Measurements from ENCODE around the gene LRP1B.
"Not testable (repeated sequence)": the region's sequence is repeated elsewhere in the genome, so short reads cannot be mapped to it uniquely, and the experiment has no call there.

The LRP1B gene

GRCh38 chr2:140354544-140354943 is 1776.3 kb downstream of the LRP1B start:
- no peak for FAIRE-seq

GRCh38 chr2:140353541-140353940 is 1777.3 kb downstream of the LRP1B start:
- FAIRE-seq, result no peak

GRCh38 chr2:140351692-140352091 is 1779.1 kb downstream of the LRP1B start:
- no peak for FAIRE-seq

DNA sequence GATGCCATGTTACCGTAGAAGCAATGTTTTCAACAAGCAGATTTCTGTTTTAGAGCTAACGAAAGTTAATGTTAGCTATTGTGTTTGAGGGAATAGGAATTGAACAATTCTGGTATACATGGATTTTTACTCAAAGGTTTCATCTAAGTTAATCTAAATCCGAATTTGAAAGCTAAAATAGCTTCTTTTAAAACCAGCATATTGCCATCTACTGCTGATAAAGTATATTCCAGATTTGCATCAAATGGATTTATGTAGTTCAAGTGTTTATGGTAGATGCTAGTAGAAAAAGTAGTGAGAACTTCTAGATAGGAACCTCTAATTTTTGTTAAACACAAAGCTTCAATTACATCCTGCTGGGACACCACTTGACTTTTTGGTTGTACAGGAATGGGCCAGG is 1781.1 kb downstream of the LRP1B start:
- peak; percentile 68 for FAIRE-seq

- FAIRE-seq, result no peak
These were observed 1782.0 kb downstream of the LRP1B start for GRCh38 chr2:140348826-140349225.

DNA sequence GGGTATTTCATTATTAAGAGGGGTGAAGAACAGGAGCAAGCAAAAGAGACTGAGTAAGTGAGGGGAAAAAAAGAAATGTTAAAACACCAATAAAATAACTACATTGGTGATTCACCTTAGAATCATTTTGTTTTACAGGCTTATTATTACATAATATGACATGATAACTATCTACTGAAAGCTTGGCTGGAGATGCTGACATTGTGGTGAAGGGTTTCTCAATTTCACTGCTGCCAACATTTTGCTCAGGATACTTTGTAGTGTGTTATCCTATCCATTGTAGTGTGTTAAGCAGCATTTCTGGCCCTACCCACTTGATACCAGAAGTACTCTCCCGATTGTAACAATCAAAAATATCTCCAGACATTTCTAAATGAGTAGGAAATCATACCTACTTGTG is 1786.0 kb downstream of the LRP1B start:
- no peak for FAIRE-seq

DNA sequence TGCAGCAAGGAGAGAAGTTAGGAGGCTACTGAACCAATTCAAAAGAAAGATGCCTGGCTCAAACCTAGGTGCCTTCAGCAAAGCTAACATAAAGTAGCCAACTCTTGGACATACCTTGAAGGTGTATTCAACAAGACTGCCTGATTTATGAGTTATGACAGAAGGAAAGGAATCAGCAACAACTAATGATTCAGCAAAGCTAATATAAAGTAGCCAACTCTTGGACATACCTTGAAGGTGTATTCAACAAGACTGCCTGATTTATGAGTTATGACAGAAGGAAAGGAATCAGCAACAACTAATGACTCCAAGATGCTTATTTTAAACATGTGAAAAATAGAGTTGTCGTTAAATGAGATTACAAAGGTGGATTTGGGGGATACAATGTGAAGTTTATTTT is 1786.5 kb downstream of the LRP1B start:
- FAIRE-seq, result not testable (repeated sequence)

DNA sequence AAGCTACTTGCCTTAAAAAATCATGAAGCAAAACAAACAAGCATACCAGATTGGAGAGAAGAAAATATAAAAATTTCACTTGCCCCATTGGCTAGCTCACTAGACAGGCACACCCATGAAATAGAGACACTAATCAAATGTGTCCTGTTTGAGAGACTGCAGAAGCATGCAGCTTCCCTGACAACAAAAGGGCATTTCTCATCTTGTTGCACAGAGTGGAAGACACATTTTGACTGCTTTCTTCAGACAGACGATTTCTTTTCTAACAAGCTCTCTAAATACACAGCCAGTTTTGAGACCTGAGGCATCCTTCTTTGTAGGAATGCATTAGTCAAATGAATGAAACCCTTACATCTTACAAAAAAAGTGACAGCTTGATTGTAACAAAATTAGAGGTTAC is 1792.0 kb downstream of the LRP1B start:
- no peak for FAIRE-seq

GRCh38 chr2:140337061-140337460 is 1793.8 kb downstream of the LRP1B start:
- no peak for FAIRE-seq

- no peak for FAIRE-seq
These were observed 1814.5 kb downstream of the LRP1B start for GRCh38 chr2:140316345-140316744.

GRCh38 chr2:140311905-140312304 is 1818.9 kb downstream of the LRP1B start:
- FAIRE-seq, result no peak

DNA sequence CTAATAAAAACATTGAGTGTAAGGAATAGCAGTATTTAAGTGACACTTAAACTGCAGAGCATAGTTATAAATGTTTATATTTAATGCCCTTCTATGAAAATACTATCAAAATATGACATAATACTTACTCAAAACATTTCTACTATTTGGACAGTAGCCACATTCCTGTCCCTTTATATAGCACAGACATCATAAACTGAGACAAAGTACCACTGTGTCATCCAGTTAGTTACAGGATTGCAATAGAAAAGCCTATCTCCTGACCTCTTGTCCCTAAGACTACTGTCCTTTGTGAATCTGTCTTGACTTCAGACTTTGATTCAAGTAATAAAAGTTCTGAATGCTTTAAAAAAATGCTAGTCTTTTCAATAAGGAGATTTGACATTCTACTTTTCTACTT is 1822.1 kb downstream of the LRP1B start:
- no peak for FAIRE-seq

DNA sequence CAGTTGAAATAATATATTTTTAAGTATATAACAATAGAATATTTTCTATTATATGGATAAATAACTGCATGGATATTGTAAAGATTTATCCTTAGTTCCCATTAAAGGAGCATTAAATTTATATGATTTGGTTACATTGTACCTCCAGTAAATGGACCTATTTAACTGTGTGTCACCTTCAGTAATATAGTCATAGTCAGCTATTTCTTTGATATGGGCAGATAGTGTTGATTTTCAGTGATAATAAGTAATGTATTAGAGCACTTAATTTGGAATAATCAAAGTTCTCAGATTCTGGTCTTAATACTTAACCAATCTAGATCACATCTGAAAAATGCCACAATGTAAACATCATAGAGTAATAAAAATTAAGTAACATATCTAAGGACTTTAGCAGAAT is 1823.3 kb downstream of the LRP1B start:
- FAIRE-seq, result no peak

GRCh38 chr2:140295767-140296166 is 1835.0 kb downstream of the LRP1B start:
- FAIRE-seq, result no peak

- no peak for FAIRE-seq
These were observed 1842.1 kb downstream of the LRP1B start for GRCh38 chr2:140288726-140289125.

GRCh38 chr2:140288213-140288612 is 1842.6 kb downstream of the LRP1B start:
- FAIRE-seq, result peak; percentile 65

DNA sequence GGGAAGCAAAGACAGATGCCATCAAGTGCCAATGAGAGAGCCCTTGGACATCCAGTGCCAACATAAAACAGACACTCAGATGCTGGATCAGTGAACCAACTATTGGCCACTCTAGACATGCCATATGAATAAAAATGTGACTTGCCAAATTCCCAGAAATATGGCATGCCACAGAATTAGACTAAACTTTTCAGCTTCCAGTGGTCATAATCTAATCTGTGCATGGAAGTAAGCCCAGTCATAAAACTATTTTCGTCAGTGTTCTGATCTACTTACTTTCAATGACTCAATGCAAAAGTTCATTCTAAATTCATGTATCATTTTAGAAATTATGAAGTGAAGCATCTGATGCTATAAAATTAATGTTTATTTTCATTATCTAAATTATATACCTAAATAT is 1844.4 kb downstream of the LRP1B start:
- no peak for FAIRE-seq

GRCh38 chr2:140277344-140277743 is 1853.5 kb downstream of the LRP1B start:
- FAIRE-seq, result not testable (repeated sequence)

GRCh38 chr2:140276661-140277060 is 1854.2 kb downstream of the LRP1B start:
- no peak for FAIRE-seq

DNA sequence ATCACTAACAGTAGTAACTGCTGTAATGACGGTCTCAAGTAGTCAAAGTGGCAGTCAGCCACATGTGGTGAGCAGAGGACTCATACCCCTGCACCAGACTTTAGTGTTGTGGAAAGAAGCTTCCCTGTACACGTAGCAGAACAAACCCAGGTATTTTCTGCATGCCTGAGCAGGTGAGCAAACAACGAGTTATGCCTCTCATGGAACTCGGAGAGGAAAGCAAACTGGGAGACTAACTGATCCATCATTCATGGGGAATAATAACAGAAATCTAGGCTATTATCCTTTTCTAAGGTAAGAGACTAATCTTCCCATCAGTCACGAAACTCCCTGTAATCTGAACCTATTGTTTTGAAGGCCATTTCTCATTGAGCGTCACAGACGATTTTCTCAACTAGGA is 1855.4 kb downstream of the LRP1B start:
- FAIRE-seq, result no peak

GRCh38 chr2:140274891-140275290 is 1855.9 kb downstream of the LRP1B start:
- FAIRE-seq, result no peak

- FAIRE-seq, result no peak
These were observed 1856.9 kb downstream of the LRP1B start for GRCh38 chr2:140273958-140274357.

GRCh38 chr2:140273408-140273807 is 1857.4 kb downstream of the LRP1B start:
- FAIRE-seq, result no peak

DNA sequence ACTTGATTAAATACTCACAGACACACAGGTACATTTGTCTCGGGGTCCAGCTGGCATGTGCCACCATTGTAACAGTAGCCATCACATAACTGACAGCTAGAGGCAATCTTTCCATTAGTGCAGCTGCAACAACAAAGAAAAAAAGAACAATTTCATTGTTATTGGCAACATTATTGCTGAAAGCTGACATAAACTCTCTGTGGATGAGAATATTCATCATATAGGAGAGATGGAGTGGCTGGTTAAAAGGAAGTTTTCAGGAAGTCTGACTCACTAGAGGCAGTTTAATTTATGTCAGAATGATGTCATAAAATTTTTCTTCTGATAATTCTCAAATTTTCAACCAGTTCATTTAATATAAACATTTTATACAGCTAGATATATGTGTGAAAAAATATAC is 1860.6 kb downstream of the LRP1B start:
- no peak for FAIRE-seq

- FAIRE-seq, result no peak
These were observed 1861.8 kb downstream of the LRP1B start for GRCh38 chr2:140269000-140269399.

DNA sequence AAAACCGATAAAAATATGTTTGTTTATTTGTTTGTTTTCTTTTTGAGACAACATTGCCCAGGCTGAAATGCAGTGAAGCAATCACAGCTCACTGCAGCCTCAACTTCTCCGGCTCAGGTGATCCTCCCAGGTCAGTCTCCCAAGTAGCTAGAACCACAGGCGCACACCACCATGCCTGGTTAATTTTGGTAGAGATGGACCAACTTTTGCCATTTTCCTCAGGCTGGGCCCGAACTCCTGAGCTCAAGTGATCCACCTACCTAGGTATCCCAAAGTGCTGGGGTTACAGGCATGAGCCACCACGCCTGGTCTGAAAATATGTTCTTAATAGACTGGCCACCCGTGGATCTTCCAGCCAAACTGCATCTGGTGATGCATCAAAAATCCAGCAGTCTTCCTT is 1867.9 kb downstream of the LRP1B start:
- no peak for FAIRE-seq

Data from A204.1 (cell line).